Body of pancreas (tissue), 4 donors: Measurements from ENCODE around the gene IDUA. TPM values are rescaled to one million over a fixed set of nuclear protein-coding genes. Genes with fewer than 3 reads are reported as not detected.

Source experiments
- ATAC-seq: fragments of 150-250 bp; one replicate; pipeline ENCODE4 v1.9.1; 2016
- DNase-seq, 4 donors: peaks; one replicate each; pipeline ENCODE4 v3.0.0-alpha.2; 2019
- H3K27ac ChIP-seq, 4 donors: fragments of 200-600 bp; sonication (generic); 1 replicate in 3 of 4; 2 replicates in 1 of 4; pipeline versions ENCODE4 v1.5.1 to v1.6.1; 2016 to 2019; ENCODE audit warnings: mild to moderate bottlenecking in 1 of 4, mixed read lengths in 1 of 4, moderate library complexity in 1 of 4
- H3K27me3 ChIP-seq, 2 donors: fragments of 200-600 bp; sonication (generic); one replicate each; pipeline ENCODE4 v1.6.0; 2016; ENCODE audit warnings: mild to moderate bottlenecking in 1 of 2
- H3K36me3 ChIP-seq, 2 donors: fragments of 200-600 bp; sonication (generic); replicated peaks in 1 of 2; 2 replicates each; pipeline ENCODE4 v1.5.1; 2016; ENCODE audit warnings: low read depth in 2 of 2; ENCODE audit not compliant: insufficient read depth in 1 of 2
- H3K4me1 ChIP-seq: fragments of 200-600 bp; sonication (generic); one replicate; pipeline ENCODE4 v1.6.0; 2016
- H3K4me3 ChIP-seq, 2 donors: fragments of 200-600 bp; sonication (generic); 1 replicate in 1 of 2; 2 replicates in 1 of 2; pipeline ENCODE4 v1.5.1; 2016 to 2019
- H3K9me3 ChIP-seq, 3 donors: fragments of 200-600 bp; sonication (generic); 1 replicate in 2 of 3; 2 replicates in 1 of 3; pipeline ENCODE4 v1.5.1; 2016
- POLR2A ChIP-seq, 3 donors: fragments of 450-650 bp; IDR thresholded peaks; one replicate each; pipeline ENCODE4 v1.6.1; 2016; ENCODE audit warnings: antibody characterized with exemption in 3 of 3, mild to moderate bottlenecking in 2 of 3
- WGBS, 2 donors: methylation state at CpG; one replicate each; pipeline ENCODE4 v1.1.5; 2017; 5-methylcytosine and 5-hydroxymethylcytosine counted together
- intact Hi-C: fragments of 100-400 bp; cut with DNase I; formaldehyde crosslinking; loops from one replicate; pipeline ENCODE4 v1.15.1; 2023
- total RNA-seq, 2 donors: library from RNA; depleted of rRNA; stranded (reverse); fragments of >200 nt; gene quantifications; one replicate each; pipeline ENCODE4 v1.1.0, GENCODE V29; 2016
- TF ChIP-seq, protein P1 (sequence below), 7 experiments: fragments of 450-650 bp in 4 of 7; fragments of 200-600 bp in 3 of 7; sonication (generic) in 3 of 7; IDR thresholded peaks; one replicate each; pipeline ENCODE4 v1.5.1; 2016 to 2019; ENCODE audit warnings: antibody characterized with exemption in 7 of 7

The IDUA gene
- total RNA-seq, 2 donors from 2014 or later, result 30.0 to 37.6 TPM

- DNase-seq, result peak in 1 of 4 donors; percentile 7
- no peaks in the 10 kb centered on the region for H3K27me3 ChIP-seq
- ATAC-seq, result no peak
- H3K4me1 ChIP-seq, result peaks cover 14% of the 10 kb centered on the region
- no peaks in the 10 kb centered on the region for H3K9me3 ChIP-seq
- WGBS, 2 donors, result 91 to 92% methylated on average over 20 to 29 of the region's 30 CpGs
- H3K4me3 ChIP-seq, result no peak overlapping the region
- no peak overlapping the region for H3K27ac ChIP-seq
- intact Hi-C loops, result no loop called here
- no peak for TF ChIP-seq POLR2A (IDR thresholded peaks at IDR 0.05)
- TF ChIP-seq, protein P1, sequence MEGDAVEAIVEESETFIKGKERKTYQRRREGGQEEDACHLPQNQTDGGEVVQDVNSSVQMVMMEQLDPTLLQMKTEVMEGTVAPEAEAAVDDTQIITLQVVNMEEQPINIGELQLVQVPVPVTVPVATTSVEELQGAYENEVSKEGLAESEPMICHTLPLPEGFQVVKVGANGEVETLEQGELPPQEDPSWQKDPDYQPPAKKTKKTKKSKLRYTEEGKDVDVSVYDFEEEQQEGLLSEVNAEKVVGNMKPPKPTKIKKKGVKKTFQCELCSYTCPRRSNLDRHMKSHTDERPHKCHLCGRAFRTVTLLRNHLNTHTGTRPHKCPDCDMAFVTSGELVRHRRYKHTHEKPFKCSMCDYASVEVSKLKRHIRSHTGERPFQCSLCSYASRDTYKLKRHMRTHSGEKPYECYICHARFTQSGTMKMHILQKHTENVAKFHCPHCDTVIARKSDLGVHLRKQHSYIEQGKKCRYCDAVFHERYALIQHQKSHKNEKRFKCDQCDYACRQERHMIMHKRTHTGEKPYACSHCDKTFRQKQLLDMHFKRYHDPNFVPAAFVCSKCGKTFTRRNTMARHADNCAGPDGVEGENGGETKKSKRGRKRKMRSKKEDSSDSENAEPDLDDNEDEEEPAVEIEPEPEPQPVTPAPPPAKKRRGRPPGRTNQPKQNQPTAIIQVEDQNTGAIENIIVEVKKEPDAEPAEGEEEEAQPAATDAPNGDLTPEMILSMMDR (IDR thresholded peaks at IDR 0.05), result no peak
- H3K36me3 ChIP-seq, result no peaks in the 10 kb centered on the region
Measured at GRCh38 chr4:950136-951020, 36.5 kb upstream of the IDUA start.

DNA sequence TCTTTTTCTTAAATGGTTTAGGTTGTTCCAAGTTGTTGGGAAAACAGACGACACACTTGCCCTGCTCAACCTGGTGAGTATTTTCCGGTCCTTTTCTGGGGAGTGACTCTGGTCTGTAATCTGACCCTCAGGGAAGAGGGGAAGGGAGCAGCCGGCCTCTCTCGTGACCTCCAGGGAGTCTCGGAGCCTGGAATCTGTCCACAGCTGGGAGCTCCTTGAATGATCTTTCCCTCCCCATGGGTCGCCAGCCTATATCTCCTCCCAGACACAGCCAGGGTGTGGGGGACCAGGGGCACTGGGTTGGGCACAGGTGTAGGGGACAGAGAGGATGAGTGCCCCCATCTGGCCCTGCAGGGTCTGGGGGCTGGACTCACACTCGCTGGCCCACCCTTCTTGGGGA, 35.7 kb upstream of the IDUA start:
- H3K4me3 ChIP-seq, result no peak overlapping the region
- ATAC-seq, result no peak
- no peaks in the 10 kb centered on the region for H3K36me3 ChIP-seq

GRCh38 chr4:951594-952468, 35.0 kb upstream of the IDUA start:
- H3K27me3 ChIP-seq, result no peaks in the 10 kb centered on the region
- no peaks in the 10 kb centered on the region for H3K9me3 ChIP-seq
- WGBS, 2 donors, result 91 to 95% methylated on average over 11 to 19 of the region's 23 CpGs
- TF ChIP-seq POLR2A (IDR thresholded peaks at IDR 0.05), result no peak
- TF ChIP-seq, protein P1 (IDR thresholded peaks at IDR 0.05), result no peak
- no peak overlapping the region for H3K27ac ChIP-seq
- H3K4me3 ChIP-seq, result no peak overlapping the region
- no peaks in the 10 kb centered on the region for H3K36me3 ChIP-seq
- intact Hi-C loops, result no loop called here
- DNase-seq (peak in 1 of 4 donors; percentile 9), ATAC-seq (no peak)
- H3K4me1 ChIP-seq, result peaks cover 14% of the 10 kb centered on the region

More for the DNA sequence above, 35.7 kb upstream of the IDUA start:
- Histone ChIP-seq H3K27ac (no peak overlapping the region), H3K4me1 (peaks cover 14% of the 10 kb centered on the region), H3K9me3 (no peaks in the 10 kb centered on the region), H3K27me3 (no peaks in the 10 kb centered on the region)
- TF ChIP-seq, protein P1 (IDR thresholded peaks at IDR 0.05), result no peak
- TF ChIP-seq POLR2A (IDR thresholded peaks at IDR 0.05), result no peak
- intact Hi-C loops, result no loop called here
- 80 to 92% methylated on average over 5 to 7 of the region's 7 CpGs for WGBS, 2 donors
- DNase-seq, result peak in 1 of 4 donors; percentile 8

GRCh38 chr4:952881-953573, 33.8 kb upstream of the IDUA start:
- Histone ChIP-seq H3K36me3 (no peaks in the 10 kb centered on the region), H3K27me3 (no peaks in the 10 kb centered on the region), H3K4me3 (no peak overlapping the region), H3K27ac (no peak overlapping the region), H3K9me3 (no peaks in the 10 kb centered on the region), H3K4me1 (peaks cover 9% of the 10 kb centered on the region)
- intact Hi-C loops, result no loop called here
- DNase-seq, result peak in 1 of 4 donors; percentile 8
- TF ChIP-seq POLR2A (IDR thresholded peaks at IDR 0.05), result no peak
- TF ChIP-seq, protein P1 (IDR thresholded peaks at IDR 0.05), result no peak
- WGBS, 2 donors, result 95% methylated on average over 21 to 27 of the region's 28 CpGs
- no peak for ATAC-seq
